Thoracic aorta (tissue), 2 donors: ENCODE data around the gene SMIM1. TPM values are rescaled to one million over a fixed set of nuclear protein-coding genes. Genes with fewer than 3 reads are reported as not detected.

Experiments
- ATAC-seq: fragments of 150-250 bp; one replicate; pipeline ENCODE4 v1.8.0; 2017; ENCODE audit warnings: low read depth; ENCODE audit not compliant: insufficient number of reproducible peaks, low FRiP score
- DNase-seq: peaks from one replicate; pipeline ENCODE4 v3.0.0-alpha.2; 2020; ENCODE audit warnings: low spot score
- H3K27ac ChIP-seq, 2 donors: fragments of 200-600 bp; sonication (generic); 1 replicate in 1 of 2; 2 replicates in 1 of 2; pipeline ENCODE4 v1.5.1; 2016; ENCODE audit warnings: mild to moderate bottlenecking in 2 of 2, moderate library complexity in 2 of 2
- H3K27me3 ChIP-seq: fragments of 200-600 bp; sonication (generic); replicated peaks from 2 replicates; pipeline ENCODE4 v1.6.0; 2016; ENCODE audit warnings: mild to moderate bottlenecking; ENCODE audit not compliant: insufficient read depth
- H3K36me3 ChIP-seq: fragments of 200-600 bp; sonication (generic); one replicate; pipeline ENCODE4 v1.5.1; 2016
- H3K4me1 ChIP-seq, 2 donors: fragments of 200-600 bp; sonication (generic); 1 replicate in 1 of 2; 2 replicates in 1 of 2; pipeline versions ENCODE4 v1.5.1 to v1.6.0; 2016; ENCODE audit warnings: low read depth in 2 of 2, mild to moderate bottlenecking in 1 of 2; ENCODE audit not compliant: control insufficient read depth in 1 of 2
- H3K4me3 ChIP-seq: fragments of 200-600 bp; sonication (generic); 2 replicates; pipeline ENCODE4 v1.5.1; 2016; ENCODE audit warnings: mild to moderate bottlenecking
- H3K9me3 ChIP-seq: fragments of 200-600 bp; sonication (generic); 2 replicates; pipeline ENCODE4 v1.5.1; 2016
- total RNA-seq, 2 donors: library from RNA; depleted of rRNA; stranded (reverse); fragments of >200 nt; gene quantifications; one replicate each; pipeline versions ENCODE4 v1.1.0 to v1.2.3, GENCODE V29; 2016
- TF ChIP-seq, protein P1 (sequence below): fragments of 200-600 bp; sonication (generic); IDR thresholded peaks from one replicate; pipeline ENCODE4 v1.5.1; 2019; ENCODE audit warnings: antibody characterized with exemption

SMIM1 gene
- total RNA-seq, 2 donors from 2014 or later: 2.6 to 4.6 TPM

DNA sequence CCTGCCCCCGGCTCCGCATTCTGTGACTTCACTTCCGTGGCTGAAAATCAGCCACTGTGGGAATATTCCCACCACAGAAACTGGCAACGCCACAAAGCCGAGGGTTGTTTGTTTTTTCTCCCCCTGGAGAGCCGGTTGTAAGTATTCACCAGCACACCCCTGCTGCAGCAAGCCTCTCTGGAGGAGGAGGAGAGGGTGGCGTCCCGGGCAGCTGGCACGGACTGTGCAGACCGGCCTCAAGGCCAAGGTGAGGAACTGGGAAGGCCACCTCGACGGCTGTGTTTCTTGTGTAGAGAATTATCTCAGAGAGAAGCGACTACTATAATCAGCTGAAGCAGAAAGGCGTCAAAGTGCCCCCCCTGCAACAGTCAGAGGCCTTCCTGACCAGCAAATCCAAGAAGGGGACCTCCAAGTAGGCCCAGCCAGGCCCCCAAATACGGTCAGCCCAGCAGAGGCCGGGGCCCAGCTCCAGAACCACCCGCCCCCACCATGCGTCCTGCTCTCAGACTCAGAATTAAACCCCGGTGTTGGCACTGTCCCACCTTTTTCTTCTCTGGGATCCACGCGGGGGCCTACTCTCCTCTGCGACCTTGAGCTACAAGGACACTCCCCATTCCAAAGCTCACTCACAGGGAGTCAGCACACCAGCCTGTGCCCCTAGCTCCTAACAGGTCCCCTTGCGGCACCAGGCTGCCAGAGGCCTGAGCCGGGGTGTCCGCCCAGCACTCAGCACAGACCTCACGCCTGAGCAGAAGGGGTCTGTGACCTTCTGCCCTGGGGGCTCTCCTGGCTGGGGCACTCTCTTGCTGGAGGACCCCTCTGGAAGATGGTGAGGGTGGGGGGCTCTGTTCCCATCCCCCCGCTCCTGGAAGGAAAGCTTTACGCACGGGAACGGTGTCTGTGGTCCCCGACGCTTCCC is 1.2 kb upstream of the SMIM1 start:
- ATAC-seq: no peak
- Histone ChIP-seq H3K4me1 (peaks cover 6 to 23% of the 10 kb centered on the region in 2 donors), H3K27me3 (no peaks in the 10 kb centered on the region), H3K27ac (no peak overlapping the region), H3K4me3 (peak overlapping the region; percentile 90), H3K9me3 (no peaks in the 10 kb centered on the region), H3K36me3 (no peaks in the 10 kb centered on the region)
- DNase-seq: no peak
- TF ChIP-seq, protein P1, sequence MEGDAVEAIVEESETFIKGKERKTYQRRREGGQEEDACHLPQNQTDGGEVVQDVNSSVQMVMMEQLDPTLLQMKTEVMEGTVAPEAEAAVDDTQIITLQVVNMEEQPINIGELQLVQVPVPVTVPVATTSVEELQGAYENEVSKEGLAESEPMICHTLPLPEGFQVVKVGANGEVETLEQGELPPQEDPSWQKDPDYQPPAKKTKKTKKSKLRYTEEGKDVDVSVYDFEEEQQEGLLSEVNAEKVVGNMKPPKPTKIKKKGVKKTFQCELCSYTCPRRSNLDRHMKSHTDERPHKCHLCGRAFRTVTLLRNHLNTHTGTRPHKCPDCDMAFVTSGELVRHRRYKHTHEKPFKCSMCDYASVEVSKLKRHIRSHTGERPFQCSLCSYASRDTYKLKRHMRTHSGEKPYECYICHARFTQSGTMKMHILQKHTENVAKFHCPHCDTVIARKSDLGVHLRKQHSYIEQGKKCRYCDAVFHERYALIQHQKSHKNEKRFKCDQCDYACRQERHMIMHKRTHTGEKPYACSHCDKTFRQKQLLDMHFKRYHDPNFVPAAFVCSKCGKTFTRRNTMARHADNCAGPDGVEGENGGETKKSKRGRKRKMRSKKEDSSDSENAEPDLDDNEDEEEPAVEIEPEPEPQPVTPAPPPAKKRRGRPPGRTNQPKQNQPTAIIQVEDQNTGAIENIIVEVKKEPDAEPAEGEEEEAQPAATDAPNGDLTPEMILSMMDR: no peak

DNA sequence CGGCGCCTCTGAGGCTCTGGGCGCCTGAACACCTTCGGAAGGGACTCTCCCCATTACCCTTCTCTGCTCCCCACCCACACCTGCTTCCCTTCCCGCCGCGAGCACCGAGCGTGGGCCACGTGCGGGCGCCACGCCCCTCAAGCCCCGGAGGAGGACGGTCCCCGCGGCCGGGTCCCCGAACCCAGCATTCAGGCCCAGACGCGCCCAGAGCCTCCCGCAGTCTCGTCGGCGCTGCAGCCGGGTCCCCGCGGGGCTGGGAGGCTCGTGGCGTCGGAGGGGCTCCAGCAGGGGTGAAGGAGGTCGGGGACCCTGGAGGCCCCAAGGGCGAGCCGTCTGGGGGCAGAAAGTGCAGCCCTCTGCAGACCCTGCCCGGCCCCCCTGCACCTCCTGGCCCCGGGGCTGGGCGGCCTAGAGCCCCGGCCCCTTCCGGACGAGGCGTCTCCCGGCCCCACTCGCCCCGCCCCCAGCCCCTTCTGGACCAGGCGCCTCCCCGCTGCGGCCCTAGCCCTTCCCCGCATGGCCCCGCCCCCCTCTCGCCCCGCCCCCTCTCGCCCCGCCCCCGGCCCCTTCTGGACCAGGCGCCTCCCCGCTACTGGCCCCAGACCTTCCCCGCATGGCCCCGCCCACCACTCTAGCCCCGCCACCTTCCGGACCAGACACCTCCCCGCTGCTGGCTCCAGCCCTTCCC is 378 bp upstream of the SMIM1 start:
- ATAC-seq (no peak), DNase-seq (peak; percentile 69)
- H3K27ac ChIP-seq: peak overlapping the region; percentile 62 to 72

DNA sequence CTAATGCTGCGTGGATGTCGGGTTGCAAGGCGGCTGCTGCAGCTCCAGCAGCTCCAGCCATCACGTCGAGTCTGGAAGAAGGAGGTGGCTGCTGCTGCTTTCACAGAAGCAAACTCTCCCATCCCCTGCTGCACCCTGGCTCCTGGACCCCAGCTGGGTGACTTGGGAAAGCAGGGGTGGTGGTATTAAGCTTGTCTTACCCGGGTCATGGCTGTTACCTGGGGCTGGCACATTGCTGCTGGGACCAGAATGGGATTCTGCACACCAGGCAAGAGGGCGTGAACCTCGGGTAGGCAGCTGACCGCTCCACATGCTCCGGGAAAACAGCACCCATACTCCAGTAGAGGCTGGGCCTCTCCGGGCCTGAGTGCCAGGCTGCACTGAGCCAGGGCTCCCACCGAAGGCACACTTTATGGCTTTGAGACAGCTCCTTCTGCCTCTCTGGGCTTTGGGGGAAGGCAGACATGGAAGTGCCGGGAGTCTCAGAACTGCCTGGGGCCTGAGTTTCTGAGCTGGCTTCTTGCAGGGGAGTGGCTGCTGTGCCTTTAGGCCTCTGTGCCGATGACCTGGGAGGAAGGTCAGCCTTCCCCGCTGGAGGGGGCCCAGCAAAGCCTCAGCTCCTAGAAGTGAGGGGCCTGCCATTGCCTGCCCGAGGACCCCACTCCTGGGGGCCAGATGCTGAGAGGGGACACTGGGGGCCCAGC is 1.2 kb downstream of the SMIM1 start:
- no peak overlapping the region for H3K4me3 ChIP-seq
- H3K27ac ChIP-seq: peak overlapping the region; percentile 62 to 72
- H3K36me3 ChIP-seq: no peaks in the 10 kb centered on the region
- TF ChIP-seq, protein P1: no peak
- no peaks in the 10 kb centered on the region for H3K9me3 ChIP-seq
- H3K4me1 ChIP-seq: peaks cover 6 to 23% of the 10 kb centered on the region in 2 donors
- ATAC-seq (no peak), DNase-seq (no peak)
- no peaks in the 10 kb centered on the region for H3K27me3 ChIP-seq

More for the DNA sequence above, 378 bp upstream of the SMIM1 start:
- Histone ChIP-seq H3K4me1 (peaks cover 6 to 23% of the 10 kb centered on the region in 2 donors), H3K27me3 (no peaks in the 10 kb centered on the region), H3K4me3 (peak overlapping the region; percentile 90), H3K9me3 (no peaks in the 10 kb centered on the region), H3K36me3 (no peaks in the 10 kb centered on the region)
- TF ChIP-seq, protein P1: no peak

DNA sequence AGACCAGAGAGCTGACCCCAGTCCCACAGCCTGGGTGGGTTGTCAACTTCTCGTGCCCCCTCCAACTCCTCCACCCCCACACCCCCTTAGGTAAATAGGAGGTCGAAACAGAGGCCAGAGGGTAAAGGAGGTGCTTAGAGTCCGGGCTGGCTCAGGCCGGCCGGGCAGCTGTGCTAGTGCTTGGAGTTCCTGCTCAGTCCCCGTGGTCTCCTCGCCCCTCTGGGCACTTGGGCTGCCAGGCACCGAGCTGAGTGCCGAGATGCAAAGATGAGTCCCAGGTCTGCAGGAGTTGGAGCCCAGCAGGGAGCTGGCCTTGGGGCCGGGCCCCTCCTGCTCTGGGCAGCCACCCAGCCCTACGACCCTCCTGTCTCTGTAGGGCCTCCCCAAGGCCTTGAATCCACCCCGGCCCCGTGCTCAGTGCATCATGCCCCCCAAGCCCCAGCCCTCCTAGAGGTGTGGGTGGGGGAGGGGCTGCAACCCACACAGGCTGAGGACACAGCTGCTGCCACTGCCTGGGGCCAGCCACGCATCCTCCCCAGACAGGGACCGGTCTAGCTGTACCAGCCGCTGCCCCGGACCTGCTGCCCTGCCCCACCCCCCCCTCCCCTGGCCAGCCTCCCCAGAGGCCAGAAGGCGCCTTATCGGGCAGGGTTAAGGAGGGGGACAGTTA is 1.9 kb downstream of the SMIM1 start:
- H3K27ac ChIP-seq: no peak overlapping the region
- no peak overlapping the region for H3K4me3 ChIP-seq
- no peaks in the 10 kb centered on the region for H3K27me3 ChIP-seq
- ATAC-seq (no peak), DNase-seq (no peak)
- TF ChIP-seq, protein P1: no peak
- H3K36me3 ChIP-seq: peaks cover 4% of the 10 kb centered on the region
- peaks cover 6 to 23% of the 10 kb centered on the region in 2 donors for H3K4me1 ChIP-seq
- no peaks in the 10 kb centered on the region for H3K9me3 ChIP-seq
